ENCODE data around the gene FRMPD1.

Gene FRMPD1

GRCh38 chr9:37732952-37733351, 82.2 kb downstream of the FRMPD1 start:
- TF ChIP-seq POLR2AphosphoS5 (IDR thresholded peaks at IDR 0.05; ENCODE audit: low read depth), result no peak
- TF ChIP-seq, protein P1, sequence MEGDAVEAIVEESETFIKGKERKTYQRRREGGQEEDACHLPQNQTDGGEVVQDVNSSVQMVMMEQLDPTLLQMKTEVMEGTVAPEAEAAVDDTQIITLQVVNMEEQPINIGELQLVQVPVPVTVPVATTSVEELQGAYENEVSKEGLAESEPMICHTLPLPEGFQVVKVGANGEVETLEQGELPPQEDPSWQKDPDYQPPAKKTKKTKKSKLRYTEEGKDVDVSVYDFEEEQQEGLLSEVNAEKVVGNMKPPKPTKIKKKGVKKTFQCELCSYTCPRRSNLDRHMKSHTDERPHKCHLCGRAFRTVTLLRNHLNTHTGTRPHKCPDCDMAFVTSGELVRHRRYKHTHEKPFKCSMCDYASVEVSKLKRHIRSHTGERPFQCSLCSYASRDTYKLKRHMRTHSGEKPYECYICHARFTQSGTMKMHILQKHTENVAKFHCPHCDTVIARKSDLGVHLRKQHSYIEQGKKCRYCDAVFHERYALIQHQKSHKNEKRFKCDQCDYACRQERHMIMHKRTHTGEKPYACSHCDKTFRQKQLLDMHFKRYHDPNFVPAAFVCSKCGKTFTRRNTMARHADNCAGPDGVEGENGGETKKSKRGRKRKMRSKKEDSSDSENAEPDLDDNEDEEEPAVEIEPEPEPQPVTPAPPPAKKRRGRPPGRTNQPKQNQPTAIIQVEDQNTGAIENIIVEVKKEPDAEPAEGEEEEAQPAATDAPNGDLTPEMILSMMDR (IDR thresholded peaks at IDR 0.05; ENCODE audit: insufficient read depth, low read length), result no peak
- no peak for TF ChIP-seq GABPA (IDR thresholded peaks at IDR 0.05; ENCODE audit: low read depth)
- TF ChIP-seq, protein P2, sequence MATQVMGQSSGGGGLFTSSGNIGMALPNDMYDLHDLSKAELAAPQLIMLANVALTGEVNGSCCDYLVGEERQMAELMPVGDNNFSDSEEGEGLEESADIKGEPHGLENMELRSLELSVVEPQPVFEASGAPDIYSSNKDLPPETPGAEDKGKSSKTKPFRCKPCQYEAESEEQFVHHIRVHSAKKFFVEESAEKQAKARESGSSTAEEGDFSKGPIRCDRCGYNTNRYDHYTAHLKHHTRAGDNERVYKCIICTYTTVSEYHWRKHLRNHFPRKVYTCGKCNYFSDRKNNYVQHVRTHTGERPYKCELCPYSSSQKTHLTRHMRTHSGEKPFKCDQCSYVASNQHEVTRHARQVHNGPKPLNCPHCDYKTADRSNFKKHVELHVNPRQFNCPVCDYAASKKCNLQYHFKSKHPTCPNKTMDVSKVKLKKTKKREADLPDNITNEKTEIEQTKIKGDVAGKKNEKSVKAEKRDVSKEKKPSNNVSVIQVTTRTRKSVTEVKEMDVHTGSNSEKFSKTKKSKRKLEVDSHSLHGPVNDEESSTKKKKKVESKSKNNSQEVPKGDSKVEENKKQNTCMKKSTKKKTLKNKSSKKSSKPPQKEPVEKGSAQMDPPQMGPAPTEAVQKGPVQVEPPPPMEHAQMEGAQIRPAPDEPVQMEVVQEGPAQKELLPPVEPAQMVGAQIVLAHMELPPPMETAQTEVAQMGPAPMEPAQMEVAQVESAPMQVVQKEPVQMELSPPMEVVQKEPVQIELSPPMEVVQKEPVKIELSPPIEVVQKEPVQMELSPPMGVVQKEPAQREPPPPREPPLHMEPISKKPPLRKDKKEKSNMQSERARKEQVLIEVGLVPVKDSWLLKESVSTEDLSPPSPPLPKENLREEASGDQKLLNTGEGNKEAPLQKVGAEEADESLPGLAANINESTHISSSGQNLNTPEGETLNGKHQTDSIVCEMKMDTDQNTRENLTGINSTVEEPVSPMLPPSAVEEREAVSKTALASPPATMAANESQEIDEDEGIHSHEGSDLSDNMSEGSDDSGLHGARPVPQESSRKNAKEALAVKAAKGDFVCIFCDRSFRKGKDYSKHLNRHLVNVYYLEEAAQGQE (IDR thresholded peaks at IDR 0.05; ENCODE audit: insufficient replicate concordance, low read depth), result no peak
- TF ChIP-seq SPI1 (IDR thresholded peaks at IDR 0.05; ENCODE audit: borderline replicate concordance, low read depth), result no peak
- DNase-seq (ENCODE audit: low read depth in 1 of 2, low spot score in 1 of 2), result no peak

DNA sequence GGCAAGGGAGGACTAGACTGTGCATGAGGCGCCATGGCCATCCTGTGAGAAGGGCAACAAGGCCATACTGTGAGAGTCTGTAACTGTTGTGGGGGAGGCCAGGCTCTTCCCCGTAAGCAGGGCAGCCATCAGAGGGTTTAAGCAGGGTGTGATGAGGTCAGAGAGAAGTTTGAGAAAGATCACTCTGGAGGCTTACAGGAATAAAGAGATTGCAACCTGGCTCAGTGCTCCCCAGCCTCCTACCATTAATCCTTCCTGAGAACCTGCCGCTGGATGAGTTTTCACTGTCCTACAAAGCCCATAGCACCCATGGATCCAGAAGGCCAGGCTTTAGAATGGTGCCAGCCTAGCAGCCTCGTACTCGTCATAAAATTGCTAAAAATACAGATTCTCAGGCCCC, 88.5 kb downstream of the FRMPD1 start:
- Histone ChIP-seq H3K27me3 (ENCODE audit: insufficient read depth, poor library complexity, severe bottlenecking) (no peaks in the 10 kb centered on the region), H3K4me3 (replicated peaks; ENCODE audit: insufficient read depth, low read length) (no peak overlapping the region), H3K27ac (replicated peaks) (no peak overlapping the region)
- TF ChIP-seq, protein P1 (IDR thresholded peaks at IDR 0.05; ENCODE audit: insufficient read depth, low read length), result no peak
- TF ChIP-seq GABPA (IDR thresholded peaks at IDR 0.05; ENCODE audit: low read depth) (no peak), SPI1 (IDR thresholded peaks at IDR 0.05; ENCODE audit: borderline replicate concordance, low read depth) (no peak), POLR2AphosphoS5 (IDR thresholded peaks at IDR 0.05; ENCODE audit: low read depth) (no peak)
- TF ChIP-seq, protein P2 (IDR thresholded peaks at IDR 0.05; ENCODE audit: insufficient replicate concordance, low read depth), result no peak
- DNase-seq (ENCODE audit: low read depth in 1 of 2, low spot score in 1 of 2), result no peak

More at GRCh38 chr9:37732952-37733351, 82.2 kb downstream of the FRMPD1 start:
- no peak overlapping the region for H3K4me3 ChIP-seq (replicated peaks; ENCODE audit: insufficient read depth, low read length)
- no peaks in the 10 kb centered on the region for H3K27me3 ChIP-seq (ENCODE audit: insufficient read depth, poor library complexity, severe bottlenecking)
- no peak overlapping the region for H3K27ac ChIP-seq (replicated peaks)

GRCh38 chr9:37740128-37740527, 89.4 kb downstream of the FRMPD1 start:
- TF ChIP-seq POLR2AphosphoS5 (IDR thresholded peaks at IDR 0.05; ENCODE audit: low read depth), result no peak
- no peak for TF ChIP-seq SPI1 (IDR thresholded peaks at IDR 0.05; ENCODE audit: borderline replicate concordance, low read depth)
- TF ChIP-seq, protein P1 (IDR thresholded peaks at IDR 0.05; ENCODE audit: insufficient read depth, low read length), result no peak
- no peak for TF ChIP-seq GABPA (IDR thresholded peaks at IDR 0.05; ENCODE audit: low read depth)
- TF ChIP-seq, protein P2 (IDR thresholded peaks at IDR 0.05; ENCODE audit: insufficient replicate concordance, low read depth), result no peak
- no peak for DNase-seq (ENCODE audit: low read depth in 1 of 2, low spot score in 1 of 2)
- Histone ChIP-seq H3K4me3 (replicated peaks; ENCODE audit: insufficient read depth, low read length) (no peak overlapping the region), H3K27me3 (ENCODE audit: insufficient read depth, poor library complexity, severe bottlenecking) (no peaks in the 10 kb centered on the region), H3K27ac (replicated peaks) (no peak overlapping the region)

Data from HL-60 (cell line).